PC-3 (cell line): Measurements from ENCODE around the gene GABRB3. TPM values are rescaled to one million over a fixed set of nuclear protein-coding genes. Genes with fewer than 3 reads are reported as not detected.

ENCODE experiments used
- ATAC-seq: fragments of 200-7000 bp; cut with Tn5 transposase; 2 replicates; pipeline ENCODE4 v1.9.1; 2020; ENCODE audit warnings: mild to moderate bottlenecking, moderate library complexity
- BruUV-seq: library from RNA; stranded (reverse); fragments of 400-500 nt; replicated peaks from 2 replicates; lab custom pipeline; 2021; lab: Mats Ljungman, UMichigan
- CTCF ChIA-PET: fragments of 300-600 bp; sonication (Branson Sonifier 250); formaldehyde crosslinking; loops from one replicate; lab custom pipeline; 2022; ENCODE audit warnings: antibody characterized with exemption; lab: Charles Lee
- POLR2A ChIA-PET: fragments of 300-600 bp; sonication (Branson Sonifier 250); formaldehyde crosslinking; loops from one replicate; lab custom pipeline; 2022; ENCODE audit warnings: antibody characterized with exemption; ENCODE audit not compliant: unreplicated experiment; lab: Charles Lee
- DNase-seq: peaks from one replicate; pipeline ENCODE4 v3.0.0-alpha.2; 2015
- H2AFZ ChIP-seq: fragments of 300-600 bp; sonication (generic); 2 replicates; pipeline ENCODE4 v1.6.0; 2016; ENCODE audit warnings: antibody characterized with exemption, low read length
- H3F3A ChIP-seq: fragments of 300-600 bp; sonication (generic); one replicate; pipeline ENCODE4 v1.6.0; 2017; ENCODE audit warnings: antibody characterized with exemption, low read length, control low read depth, mild to moderate bottlenecking; ENCODE audit not compliant: unreplicated experiment
- H3K27ac ChIP-seq: fragments of 300-600 bp; sonication (generic); 2 replicates; pipeline ENCODE4 v1.5.1; 2016; ENCODE audit warnings: mild to moderate bottlenecking, low read length
- H3K27me3 ChIP-seq: fragments of 300-600 bp; sonication (generic); 2 replicates; pipeline ENCODE4 v1.6.1; 2016; ENCODE audit warnings: low read length, mixed read lengths
- H3K36me3 ChIP-seq: fragments of 300-600 bp; sonication (generic); 2 replicates; pipeline ENCODE4 v1.6.1; 2016; ENCODE audit warnings: low read depth, mixed run types, low read length, mixed read lengths
- H3K4me1 ChIP-seq: fragments of 300-600 bp; sonication (generic); 2 replicates; pipeline ENCODE4 v1.5.1; 2016; ENCODE audit warnings: low read length; ENCODE audit not compliant: insufficient read depth
- H3K4me2 ChIP-seq: fragments of 300-600 bp; sonication (generic); 2 replicates; pipeline ENCODE4 v1.6.0; 2016; ENCODE audit warnings: low read length
- H3K4me3 ChIP-seq: fragments of 300-600 bp; sonication (generic); 2 replicates; pipeline ENCODE4 v1.5.1; 2016; ENCODE audit warnings: mild to moderate bottlenecking, low read length, mixed read lengths
- H3K79me2 ChIP-seq: fragments of 300-600 bp; sonication (generic); 2 replicates; pipeline ENCODE4 v1.6.1; 2017; ENCODE audit warnings: low read length, mixed read lengths
- H3K9ac ChIP-seq: fragments of 300-600 bp; sonication (generic); 2 replicates; pipeline ENCODE4 v1.6.0; 2016; ENCODE audit warnings: mild to moderate bottlenecking, low read length
- H3K9me2 ChIP-seq: fragments of 300-600 bp; sonication (generic); replicated peaks from 2 replicates; pipeline ENCODE4 v1.6.1; 2016; ENCODE audit warnings: mixed run types, low read length, mixed read lengths
- H3K9me3 ChIP-seq: fragments of 300-600 bp; sonication (generic); 2 replicates; pipeline ENCODE4 v1.6.1; 2016; ENCODE audit warnings: low read length, mixed read lengths
- H4K20me1 ChIP-seq: fragments of 300-600 bp; sonication (generic); 2 replicates; pipeline ENCODE4 v1.6.1; 2016; ENCODE audit warnings: low read length, mixed read lengths
- EZH2 ChIP-seq: fragments of 300-600 bp; sonication (generic); IDR thresholded peaks from one replicate; pipeline ENCODE4 v1.6.1; 2017; ENCODE audit warnings: antibody characterized with exemption, mild to moderate bottlenecking, low read length; ENCODE audit not compliant: unreplicated experiment
- EZH2phosphoT487 ChIP-seq: fragments of 300-600 bp; sonication (generic); IDR thresholded peaks from 2 replicates; pipeline ENCODE4 v1.6.1; 2018; ENCODE audit warnings: mild to moderate bottlenecking, antibody characterized with exemption, low read length, borderline replicate concordance
- intact Hi-C: fragments of 100-400 bp; cut with micrococcal nuclease; formaldehyde crosslinking; loops from 2 replicates; pipeline ENCODE4 v1.9.0; 2023
- total RNA-seq: library from RNA; depleted of rRNA; stranded (reverse); fragments of >200 nt; gene quantifications from 2 replicates; pipeline ENCODE4 v1.2.3, GENCODE V29; 2014
- TF ChIP-seq, protein P1 (sequence below): fragments of 300-600 bp; sonication (generic); conservative IDR thresholded peaks from 2 replicates; pipeline ENCODE4 v1.5.1; 2017; ENCODE audit warnings: antibody characterized with exemption, low read depth, mild to moderate bottlenecking, low read length

Gene GABRB3
- total RNA-seq, 1 experiment from 2014 or later: 6.1 TPM

DNA sequence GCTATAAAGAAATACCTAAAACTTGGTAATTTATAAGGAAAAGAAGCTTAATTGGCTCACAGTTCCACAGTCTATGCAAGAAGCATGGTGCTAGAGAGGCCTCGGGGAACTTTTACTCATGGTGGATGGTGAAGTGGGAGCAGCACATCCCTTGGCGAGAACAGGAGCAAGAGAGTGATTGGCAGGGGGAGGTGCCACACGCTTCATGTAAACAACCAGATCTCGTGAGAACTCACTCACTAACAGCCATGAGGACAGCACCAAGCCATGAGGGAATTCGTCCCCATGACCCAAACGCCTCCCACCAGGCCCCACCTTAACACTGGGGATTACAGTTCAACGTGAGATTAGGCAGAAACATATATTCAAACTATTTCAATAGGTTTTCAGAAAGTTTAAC lies 28.0 kb downstream of the GABRB3 start:
- no peaks in the 10 kb centered on the region for H3F3A ChIP-seq
- TF ChIP-seq, protein P1, sequence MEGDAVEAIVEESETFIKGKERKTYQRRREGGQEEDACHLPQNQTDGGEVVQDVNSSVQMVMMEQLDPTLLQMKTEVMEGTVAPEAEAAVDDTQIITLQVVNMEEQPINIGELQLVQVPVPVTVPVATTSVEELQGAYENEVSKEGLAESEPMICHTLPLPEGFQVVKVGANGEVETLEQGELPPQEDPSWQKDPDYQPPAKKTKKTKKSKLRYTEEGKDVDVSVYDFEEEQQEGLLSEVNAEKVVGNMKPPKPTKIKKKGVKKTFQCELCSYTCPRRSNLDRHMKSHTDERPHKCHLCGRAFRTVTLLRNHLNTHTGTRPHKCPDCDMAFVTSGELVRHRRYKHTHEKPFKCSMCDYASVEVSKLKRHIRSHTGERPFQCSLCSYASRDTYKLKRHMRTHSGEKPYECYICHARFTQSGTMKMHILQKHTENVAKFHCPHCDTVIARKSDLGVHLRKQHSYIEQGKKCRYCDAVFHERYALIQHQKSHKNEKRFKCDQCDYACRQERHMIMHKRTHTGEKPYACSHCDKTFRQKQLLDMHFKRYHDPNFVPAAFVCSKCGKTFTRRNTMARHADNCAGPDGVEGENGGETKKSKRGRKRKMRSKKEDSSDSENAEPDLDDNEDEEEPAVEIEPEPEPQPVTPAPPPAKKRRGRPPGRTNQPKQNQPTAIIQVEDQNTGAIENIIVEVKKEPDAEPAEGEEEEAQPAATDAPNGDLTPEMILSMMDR: no peak
- TF ChIP-seq EZH2phosphoT487 (no peak), EZH2 (no peak)
- no peak overlapping the region for H3K9ac ChIP-seq
- H3K4me3 ChIP-seq: no peak overlapping the region
- ATAC-seq: no peak
- no TSS peak for BruUV-seq
- ChIA-PET POLR2A (no interaction called here), CTCF (no interaction called here)
- no peaks in the 10 kb centered on the region for H3K4me1 ChIP-seq
- H4K20me1 ChIP-seq: no peaks in the 10 kb centered on the region
- no peak for DNase-seq
- no peaks in the 10 kb centered on the region for H3K36me3 ChIP-seq
- H3K79me2 ChIP-seq: no peaks in the 10 kb centered on the region
- H3K4me2 ChIP-seq: no peak overlapping the region
- H3K27ac ChIP-seq: no peak overlapping the region
- intact Hi-C loops: no loop called here
- H3K9me3 ChIP-seq: peaks cover 6% of the 10 kb centered on the region; the same call in 1 of the 2 replicates
- H3K9me2 ChIP-seq: no peaks in the 10 kb centered on the region
- no peak overlapping the region for H2AFZ ChIP-seq
- 0 out of 2 replicates have a peak, but pooled peaks cover 4% of the 10 kb centered on the region for H3K27me3 ChIP-seq

DNA sequence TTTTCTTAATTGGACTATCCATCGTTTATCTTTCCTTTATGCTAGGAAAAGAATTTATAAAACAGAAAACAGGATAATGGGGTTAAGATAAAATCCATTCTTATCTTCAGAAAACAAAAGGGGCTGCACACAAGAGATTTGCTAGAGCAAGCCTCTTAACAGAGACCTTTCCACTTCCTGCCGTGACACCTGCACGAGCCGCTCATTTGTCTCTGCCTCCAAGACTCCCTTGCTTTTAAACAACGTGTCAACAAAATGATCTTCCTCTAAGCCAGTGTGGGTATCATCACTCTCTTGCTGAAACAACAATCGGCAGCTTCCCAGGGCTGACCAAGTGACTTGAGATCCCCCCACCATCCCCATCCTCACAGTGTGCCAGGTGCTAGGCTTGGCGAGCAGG lies 33.1 kb downstream of the GABRB3 start:
- H3K9ac ChIP-seq: no peak overlapping the region
- H4K20me1 ChIP-seq: no peaks in the 10 kb centered on the region
- no TSS peak for BruUV-seq
- no peak overlapping the region for H3K27ac ChIP-seq
- no peaks in the 10 kb centered on the region for H3K4me1 ChIP-seq
- H2AFZ ChIP-seq: no peak overlapping the region
- ChIA-PET CTCF (no interaction called here), POLR2A (no interaction called here)
- ATAC-seq (no peak), DNase-seq (no peak)
- H3K79me2 ChIP-seq: no peaks in the 10 kb centered on the region
- intact Hi-C loops: no loop called here
- TF ChIP-seq, protein P1: no peak
- H3K9me2 ChIP-seq: no peaks in the 10 kb centered on the region
- no peaks in the 10 kb centered on the region for H3K36me3 ChIP-seq
- H3K9me3 ChIP-seq: peaks cover 6% of the 10 kb centered on the region; the same call in 1 of the 2 replicates
- no peaks in the 10 kb centered on the region for H3F3A ChIP-seq
- H3K4me2 ChIP-seq: no peak overlapping the region
- peaks cover 14% of the 10 kb centered on the region for H3K27me3 ChIP-seq
- no peak overlapping the region for H3K4me3 ChIP-seq

DNA sequence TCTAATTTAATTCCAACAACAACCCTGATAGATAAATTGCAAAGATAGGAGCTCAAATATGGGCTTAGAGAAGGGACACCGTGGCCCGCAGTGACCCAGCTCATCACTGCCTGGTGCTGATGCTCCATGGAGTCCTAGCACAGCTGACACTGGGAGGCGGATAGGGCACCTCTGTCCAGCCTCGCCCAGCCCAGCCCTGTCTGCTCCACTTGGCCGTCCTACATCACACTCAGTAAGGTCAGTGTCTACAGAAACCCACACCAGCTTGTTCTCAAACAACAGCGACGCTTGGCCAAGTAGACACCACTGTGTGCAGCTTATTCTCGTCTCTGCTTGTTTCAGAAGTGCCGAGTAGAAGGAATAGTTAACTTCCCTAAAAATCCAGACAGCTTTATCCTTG lies 33.9 kb downstream of the GABRB3 start:
- ATAC-seq: no peak
- CTCF ChIA-PET: no interaction called here
- peaks cover 6% of the 10 kb centered on the region; the same call in 1 of the 2 replicates for H3K9me3 ChIP-seq

More for the DNA sequence above, 33.9 kb downstream of the GABRB3 start:
- no peaks in the 10 kb centered on the region for H3K36me3 ChIP-seq
- H3K9me2 ChIP-seq: no peaks in the 10 kb centered on the region
- no peak for DNase-seq
- H3K4me1 ChIP-seq: no peaks in the 10 kb centered on the region
- no peak overlapping the region for H3K4me2 ChIP-seq
- peaks cover 13% of the 10 kb centered on the region for H3K27me3 ChIP-seq
- no peak overlapping the region for H3K27ac ChIP-seq
- H3K9ac ChIP-seq: no peak overlapping the region
- no peak overlapping the region for H3K4me3 ChIP-seq
- TF ChIP-seq, protein P1: no peak
- TF ChIP-seq EZH2phosphoT487: no peak
- TF ChIP-seq EZH2: no peak
- no peak overlapping the region for H2AFZ ChIP-seq
- no peaks in the 10 kb centered on the region for H4K20me1 ChIP-seq
- intact Hi-C loops: no loop called here
- H3K79me2 ChIP-seq: no peaks in the 10 kb centered on the region
- BruUV-seq: no TSS peak
- H3F3A ChIP-seq: no peaks in the 10 kb centered on the region
- POLR2A ChIA-PET: no interaction called here
